Activated CD8-positive, alpha-beta memory T cell treated with anti-CD3 and anti-CD28 coated beads, Interleukin-2, amount 50 U/mL, for 24 hours (primary cell): ENCODE results near the gene KLHL36.
A peak's percentile ranks its signal among the peaks of the same experiment; 100 is the strongest.
"Not testable (repeated sequence)": the region's sequence is repeated elsewhere in the genome, so short reads cannot be mapped to it uniquely, and the experiment has no call there.

Source experiments
- DNase-seq: peaks from one replicate; pipeline ENCODE4 v3.0.0-alpha.2; 2020; ENCODE audit errors: extremely low read depth

KLHL36 gene

GRCh38 chr16:84693869-84694268 is 45.6 kb downstream of the KLHL36 start:
- not testable (repeated sequence) for DNase-seq

DNA sequence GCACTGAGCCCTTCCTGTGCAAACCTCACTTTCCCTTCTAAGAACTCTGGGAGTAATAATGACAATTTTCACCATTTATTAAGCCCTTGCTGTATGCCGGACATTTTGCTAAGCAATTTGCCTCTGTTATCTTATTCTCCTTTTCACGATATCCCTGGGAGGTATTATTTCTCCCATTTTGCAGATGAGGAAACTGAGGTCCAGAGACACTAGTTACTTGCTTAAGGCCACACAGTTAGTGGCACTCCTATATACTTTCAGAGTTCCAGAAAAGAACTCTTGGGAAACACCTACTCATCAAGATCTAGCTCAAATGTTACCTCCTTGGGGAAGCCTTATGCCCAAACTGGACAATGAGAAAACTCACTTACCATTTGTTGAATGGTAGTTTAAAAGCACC is 46.7 kb downstream of the KLHL36 start:
- DNase-seq = no peak

GRCh38 chr16:84699147-84699711 is 50.9 kb downstream of the KLHL36 start:
- no peak for DNase-seq

DNA sequence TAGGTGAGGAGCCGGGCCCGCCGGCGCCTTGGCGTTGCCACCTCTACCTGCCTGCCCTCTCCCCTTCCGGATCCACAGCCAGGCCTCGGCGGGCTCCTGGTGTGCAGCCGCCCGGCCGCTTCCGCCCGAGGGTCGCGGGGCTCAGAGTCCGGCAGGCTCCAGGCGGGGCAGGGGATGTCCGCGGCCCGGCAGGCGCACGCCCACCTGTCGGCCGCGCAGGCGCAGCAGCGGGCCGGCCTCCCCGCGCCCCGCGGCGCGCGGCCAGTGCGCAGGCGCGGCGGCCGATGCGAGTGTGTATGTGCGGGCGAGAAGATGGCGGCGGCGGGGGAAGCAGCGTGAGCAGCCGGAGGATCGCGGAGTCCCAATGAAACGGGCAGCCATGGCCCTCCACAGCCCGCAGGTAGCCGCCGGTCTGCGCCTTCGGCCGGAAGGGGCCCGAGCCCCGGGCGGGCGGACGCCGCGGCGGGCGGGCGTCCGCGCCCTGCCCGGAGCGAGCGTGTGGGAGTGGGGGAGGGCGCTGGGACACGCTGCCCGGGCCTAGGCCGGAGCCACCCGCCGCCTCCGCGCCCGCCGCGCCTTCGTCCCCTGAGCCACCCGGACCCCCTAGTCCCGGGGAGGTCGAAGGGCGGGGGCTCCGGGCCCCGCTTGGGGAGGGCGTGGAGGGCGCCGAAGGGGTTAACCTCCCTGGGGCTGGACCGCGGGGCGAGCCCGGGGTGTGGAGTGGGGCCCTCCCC is 51.6 kb downstream of the KLHL36 start, which contains the start of gene USP10:
USP10 (plus strand) TSS at position 289 of the 734 bp plus-strand sequence; CDS start at position 380, 91 bp downstream.
- DNase-seq = peak; percentile 33

DNA sequence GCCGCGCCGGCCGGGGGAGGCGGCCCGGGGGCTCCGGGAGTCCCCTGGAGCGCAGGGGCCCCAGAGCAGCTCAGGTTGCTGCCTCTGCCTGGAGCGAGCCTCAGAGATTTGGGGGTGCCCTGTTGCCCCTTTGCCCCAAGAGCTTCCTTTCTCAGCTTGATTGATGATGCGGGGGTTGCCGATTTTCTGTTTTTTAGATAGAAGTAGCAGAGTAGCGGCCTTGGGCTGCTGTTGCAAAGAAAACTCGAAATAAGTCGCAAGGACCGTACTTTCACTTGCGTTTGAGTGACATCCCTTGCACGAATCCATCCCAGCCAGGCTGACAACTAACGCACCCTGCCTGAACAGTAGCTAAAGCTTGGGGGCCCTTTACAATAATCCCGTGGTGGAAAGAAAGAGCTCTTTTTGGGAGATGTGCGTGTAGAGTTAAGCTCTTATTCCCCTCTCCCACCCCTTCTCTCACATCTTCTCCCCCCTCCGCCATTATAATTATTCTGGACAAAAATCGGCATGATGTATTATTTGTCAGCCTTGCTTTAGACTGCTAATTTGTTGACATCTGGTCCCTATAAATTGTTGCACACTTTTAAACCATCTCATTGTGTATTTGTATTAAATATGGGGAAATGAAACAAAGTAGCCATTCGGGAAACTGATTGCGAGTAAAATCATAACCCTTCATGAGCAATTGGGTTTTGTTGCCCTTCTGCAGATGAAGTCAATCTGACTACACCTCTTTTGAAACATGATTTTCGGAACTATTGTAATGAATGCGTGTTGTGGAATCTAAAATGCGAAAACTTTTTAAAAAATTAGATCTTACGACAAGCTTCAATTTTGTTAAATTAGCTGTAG is 52.4 kb downstream of the KLHL36 start:
- no peak for DNase-seq

GRCh38 chr16:84703681-84704080 is 55.4 kb downstream of the KLHL36 start:
- DNase-seq = no peak

- no peak for DNase-seq
Observed at GRCh38 chr16:84704253-84704652, 55.9 kb downstream of the KLHL36 start.

DNA sequence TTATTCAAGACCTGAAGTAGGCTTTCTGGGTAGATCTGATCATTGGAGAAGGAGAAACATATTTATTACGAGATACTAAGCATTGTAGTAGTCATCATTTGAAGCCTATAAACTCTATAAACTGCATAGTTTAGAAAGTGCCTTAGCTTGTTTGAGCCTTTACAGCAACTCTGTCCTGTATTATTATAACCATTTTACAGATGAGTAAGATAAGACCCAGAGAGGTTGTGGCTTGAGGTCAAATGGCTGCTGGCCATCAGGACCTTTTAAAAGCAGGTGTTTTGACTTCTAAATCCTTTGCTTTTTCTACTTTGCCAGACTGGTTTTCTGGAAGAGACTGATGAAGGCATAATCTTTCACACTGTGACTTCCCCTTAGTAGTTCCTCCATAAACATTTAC is 58.5 kb downstream of the KLHL36 start:
- DNase-seq = no peak

GRCh38 chr16:84709609-84710008 is 61.3 kb downstream of the KLHL36 start:
- no peak for DNase-seq

- no peak for DNase-seq
Observed at GRCh38 chr16:84710686-84711085, 62.4 kb downstream of the KLHL36 start.
